22Rv1 (cell line): ENCODE measurements around the gene CUX1.

Source experiments
- H3K27ac ChIP-seq: fragments of 450-650 bp; 2 replicates; pipeline ENCODE4 v1.5.1; 2017
- ZFX ChIP-seq: fragments of 450-650 bp; IDR thresholded peaks from 2 replicates; pipeline ENCODE4 v1.6.1; 2017; ENCODE audit warnings: antibody characterized with exemption, borderline replicate concordance
- TF ChIP-seq, protein P1 (sequence below): fragments of 450-650 bp; IDR thresholded peaks from 2 replicates; pipeline ENCODE4 v1.5.1; 2017; ENCODE audit warnings: mild to moderate bottlenecking

CUX1 gene

DNA sequence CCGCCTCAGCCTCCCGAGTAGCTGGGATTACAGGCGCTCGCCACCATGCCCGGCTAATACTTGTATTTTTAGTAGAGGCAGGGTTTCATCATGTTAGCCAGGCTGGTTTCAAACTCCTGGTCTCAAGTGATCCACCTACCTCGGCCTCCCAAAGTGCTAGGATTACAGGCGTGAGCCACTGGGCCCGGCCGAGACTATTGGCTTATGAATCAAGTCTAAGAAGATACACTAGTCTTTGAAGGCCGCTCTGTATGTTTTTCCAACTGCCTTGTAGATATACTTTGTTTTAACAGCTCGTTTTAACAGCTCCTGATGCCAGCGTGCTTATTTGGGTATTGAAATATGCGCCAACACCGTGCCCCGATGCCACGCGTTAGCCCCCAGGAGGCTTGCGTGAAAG, 332.8 kb downstream of the CUX1 start:
- TF ChIP-seq ZFX: no peak
- TF ChIP-seq, protein P1, sequence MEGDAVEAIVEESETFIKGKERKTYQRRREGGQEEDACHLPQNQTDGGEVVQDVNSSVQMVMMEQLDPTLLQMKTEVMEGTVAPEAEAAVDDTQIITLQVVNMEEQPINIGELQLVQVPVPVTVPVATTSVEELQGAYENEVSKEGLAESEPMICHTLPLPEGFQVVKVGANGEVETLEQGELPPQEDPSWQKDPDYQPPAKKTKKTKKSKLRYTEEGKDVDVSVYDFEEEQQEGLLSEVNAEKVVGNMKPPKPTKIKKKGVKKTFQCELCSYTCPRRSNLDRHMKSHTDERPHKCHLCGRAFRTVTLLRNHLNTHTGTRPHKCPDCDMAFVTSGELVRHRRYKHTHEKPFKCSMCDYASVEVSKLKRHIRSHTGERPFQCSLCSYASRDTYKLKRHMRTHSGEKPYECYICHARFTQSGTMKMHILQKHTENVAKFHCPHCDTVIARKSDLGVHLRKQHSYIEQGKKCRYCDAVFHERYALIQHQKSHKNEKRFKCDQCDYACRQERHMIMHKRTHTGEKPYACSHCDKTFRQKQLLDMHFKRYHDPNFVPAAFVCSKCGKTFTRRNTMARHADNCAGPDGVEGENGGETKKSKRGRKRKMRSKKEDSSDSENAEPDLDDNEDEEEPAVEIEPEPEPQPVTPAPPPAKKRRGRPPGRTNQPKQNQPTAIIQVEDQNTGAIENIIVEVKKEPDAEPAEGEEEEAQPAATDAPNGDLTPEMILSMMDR: no peak
- H3K27ac ChIP-seq: no peak overlapping the region

DNA sequence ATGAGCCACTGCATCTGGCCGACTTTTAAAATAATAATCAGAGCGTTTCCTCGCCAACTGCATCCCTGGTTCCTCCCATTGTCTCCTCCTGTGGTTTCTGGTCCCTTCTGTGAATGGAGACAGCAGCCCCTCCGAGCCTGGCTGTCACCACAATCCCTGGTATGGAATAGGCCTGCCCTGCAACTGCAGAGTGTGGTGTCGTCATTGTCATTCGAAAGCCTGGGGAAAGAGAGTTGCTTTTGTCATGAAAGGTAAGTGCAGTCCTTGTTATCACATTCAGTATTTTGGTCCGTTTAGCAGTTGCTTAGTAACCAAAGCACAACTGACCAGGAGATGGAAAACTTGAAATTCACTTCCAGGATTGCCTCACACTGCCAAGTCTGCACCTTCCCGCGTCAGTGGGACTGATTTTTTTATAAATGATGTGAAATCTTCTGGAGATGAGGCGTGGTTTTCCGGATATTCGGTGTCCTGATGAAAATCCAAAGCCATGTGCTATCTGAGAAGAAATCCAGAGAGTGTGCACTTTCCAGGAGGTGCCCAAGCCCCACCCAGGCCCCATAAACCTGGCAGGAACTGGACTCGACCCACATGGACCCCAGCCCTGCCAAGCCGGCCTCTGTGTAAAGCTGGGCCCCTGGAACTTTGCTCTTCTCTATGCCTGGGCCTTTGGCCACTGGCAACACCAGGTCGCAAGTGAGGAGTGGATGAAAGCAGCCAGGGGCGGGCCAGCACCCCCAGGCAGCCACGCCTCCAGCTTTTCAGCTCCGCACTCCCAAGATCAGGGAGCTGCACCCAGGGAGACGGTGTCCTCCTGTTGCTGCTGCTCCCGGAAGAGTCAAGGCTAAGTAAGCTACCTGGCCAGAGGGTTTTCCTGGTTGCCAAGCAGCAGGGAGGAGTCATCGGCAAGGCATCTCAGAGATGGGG, 335.5 kb downstream of the CUX1 start:
- no peak overlapping the region for H3K27ac ChIP-seq
- TF ChIP-seq, protein P1: no peak
- no peak for TF ChIP-seq ZFX

DNA sequence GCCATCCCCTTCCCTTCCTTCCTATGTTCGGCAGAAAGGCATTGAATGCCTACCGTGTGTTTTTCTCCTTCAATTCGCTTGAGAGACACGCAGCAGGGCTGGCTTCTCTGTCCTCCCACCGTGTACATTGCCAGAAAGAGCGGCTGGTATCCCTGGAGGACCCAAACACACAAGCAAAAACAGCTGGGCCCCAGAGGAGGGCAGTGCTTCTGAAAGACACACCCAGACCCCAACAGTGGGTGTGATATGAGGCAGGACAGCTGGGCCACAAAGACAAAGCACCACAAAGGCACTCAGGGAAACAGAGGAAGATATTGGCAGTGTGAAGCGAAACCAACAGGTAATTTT, 336.1 kb downstream of the CUX1 start:
- H3K27ac ChIP-seq: no peak overlapping the region
- no peak for TF ChIP-seq ZFX
- TF ChIP-seq, protein P1: no peak

DNA sequence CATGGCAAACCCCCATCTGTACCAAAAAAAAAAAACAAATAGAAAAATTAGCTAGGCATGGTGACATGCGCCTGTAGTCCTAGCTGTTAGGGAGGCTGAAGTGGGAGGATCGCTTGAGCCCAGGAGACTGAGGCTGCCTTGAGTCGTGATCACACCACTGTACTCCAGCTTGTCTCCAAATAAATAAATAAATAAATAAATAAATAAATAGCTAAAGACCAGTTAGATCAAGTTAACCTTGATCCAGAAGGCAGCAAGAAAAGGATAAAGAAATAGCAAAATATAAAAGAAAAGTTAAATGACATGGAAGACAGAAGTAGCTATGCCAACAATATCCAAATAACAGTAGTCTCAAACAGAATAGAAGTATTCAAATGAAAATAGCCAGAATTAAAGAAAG, 337.0 kb downstream of the CUX1 start:
- TF ChIP-seq, protein P1: no peak
- no peak for TF ChIP-seq ZFX
- no peak overlapping the region for H3K27ac ChIP-seq

DNA sequence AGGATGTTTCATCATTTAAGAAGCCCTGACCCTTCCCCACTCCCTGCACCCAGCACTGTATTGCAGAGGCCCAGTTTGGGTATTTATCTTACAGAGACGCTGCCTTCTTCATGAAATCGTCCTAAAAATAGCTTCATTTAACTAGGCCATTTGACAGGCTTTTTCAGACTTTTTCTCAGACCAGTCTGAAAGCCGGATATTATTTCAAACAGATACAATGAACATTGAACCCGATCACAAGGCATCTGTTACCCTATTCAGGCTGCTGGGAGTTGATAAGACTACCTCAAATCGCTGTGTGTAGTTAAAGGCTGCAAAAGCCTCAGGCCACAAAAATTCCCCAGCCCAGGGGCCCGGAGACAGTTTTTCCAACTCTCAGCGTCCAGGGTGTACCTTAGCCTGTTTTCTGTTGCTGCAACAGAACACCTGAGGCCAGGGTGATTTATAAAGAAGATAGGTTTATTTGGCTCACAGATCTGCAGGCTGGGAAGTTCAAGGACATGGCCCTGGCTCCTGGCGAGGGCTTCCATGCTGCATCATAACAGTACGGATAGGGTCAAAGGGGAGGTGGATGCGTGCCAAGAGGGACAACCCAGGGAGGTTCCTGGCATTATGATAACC, 338.5 kb downstream of the CUX1 start:
- H3K27ac ChIP-seq: no peak overlapping the region
- TF ChIP-seq, protein P1: no peak
- TF ChIP-seq ZFX: no peak

DNA sequence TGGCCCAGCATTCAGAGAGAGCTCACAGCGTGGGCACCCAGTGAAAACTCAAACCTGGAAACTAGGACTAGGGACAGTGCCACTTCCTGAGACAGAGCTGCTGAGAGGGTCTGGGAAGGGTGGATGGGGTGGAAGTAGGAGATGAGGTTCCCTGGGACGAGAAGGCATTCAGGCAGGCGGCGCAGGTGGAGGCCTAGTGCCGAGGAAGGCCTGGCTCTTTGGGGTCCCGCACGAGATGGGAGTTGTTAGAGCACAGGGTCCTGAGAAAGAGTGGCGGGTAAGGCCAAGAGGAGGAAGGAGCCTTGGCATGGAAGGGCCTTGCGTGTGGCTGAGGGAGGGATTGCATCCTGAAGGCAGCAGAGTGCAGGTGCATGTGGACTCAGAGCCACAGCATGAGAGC, 339.4 kb downstream of the CUX1 start:
- TF ChIP-seq, protein P1: no peak
- TF ChIP-seq ZFX: no peak
- no peak overlapping the region for H3K27ac ChIP-seq

DNA sequence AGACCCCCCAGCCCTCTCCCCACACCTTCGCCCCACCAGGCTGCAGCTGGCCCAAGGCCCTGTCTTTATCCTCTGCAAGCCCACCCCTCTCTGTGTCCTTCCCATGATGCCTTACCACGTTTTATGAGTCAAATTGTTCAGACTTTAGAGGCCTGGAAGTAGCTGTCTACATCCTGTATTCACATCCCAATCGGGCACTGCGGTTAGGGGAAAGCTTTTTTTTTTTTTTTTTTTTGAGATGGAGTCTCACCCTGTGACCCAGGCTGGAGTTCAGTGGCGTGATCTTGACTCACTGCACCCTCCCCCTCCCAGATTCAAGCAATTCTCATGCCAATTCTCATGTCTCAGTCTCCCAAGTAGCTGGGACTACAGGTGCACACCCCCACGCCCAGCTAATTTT, 347.7 kb downstream of the CUX1 start:
- TF ChIP-seq, protein P1: no peak
- TF ChIP-seq ZFX: no peak
- H3K27ac ChIP-seq: no peak overlapping the region
